A673 (cell line): Measurements from ENCODE around the gene SHANK3. TPM values are rescaled to one million over a fixed set of nuclear protein-coding genes. Genes with fewer than 3 reads are reported as not detected.

Experiments
- BruUV-seq: library from RNA; stranded (reverse); fragments of 400-500 nt; replicated peaks from 2 replicates; lab custom pipeline; 2021; lab: Mats Ljungman, UMichigan
- CTCF ChIA-PET: fragments of 300-600 bp; sonication (Branson Sonifier 250); formaldehyde crosslinking; loops from one replicate; lab custom pipeline; 2022; ENCODE audit warnings: antibody characterized with exemption; lab: Charles Lee
- POLR2A ChIA-PET: fragments of 300-600 bp; sonication (Branson Sonifier 250); formaldehyde crosslinking; loops from one replicate; lab custom pipeline; 2022; ENCODE audit warnings: antibody characterized with exemption; ENCODE audit not compliant: low non-redundant PET; lab: Charles Lee
- DNase-seq: peaks from one replicate; pipeline ENCODE4 v3.0.0-alpha.2; 2015; ENCODE audit warnings: low spot score
- H3K27ac ChIP-seq: fragments of 200-600 bp; sonication (generic); 2 replicates; pipeline ENCODE4 v1.5.1; 2016; ENCODE audit warnings: mixed run types, low read depth, mild to moderate bottlenecking, mixed read lengths, antibody characterized with exemption, low read length; ENCODE audit not compliant: poor library complexity, severe bottlenecking
- H3K27me3 ChIP-seq: fragments of 200-600 bp; sonication (generic); replicated peaks from 2 replicates; pipeline ENCODE4 v1.6.1; 2017; ENCODE audit warnings: mixed run types, low read depth, mild to moderate bottlenecking, mixed read lengths, antibody characterized with exemption, low read length; ENCODE audit not compliant: insufficient read depth, poor library complexity
- H3K36me3 ChIP-seq: fragments of 200-600 bp; sonication (generic); 2 replicates; pipeline ENCODE4 v1.6.1; 2016; ENCODE audit warnings: mixed run types, mild to moderate bottlenecking, mixed read lengths, antibody characterized with exemption, low read length; ENCODE audit not compliant: insufficient read depth, poor library complexity, severe bottlenecking
- H3K4me1 ChIP-seq: fragments of 200-600 bp; sonication (generic); 2 replicates; pipeline ENCODE4 v1.6.1; 2017; ENCODE audit warnings: mixed run types, mild to moderate bottlenecking, mixed read lengths, antibody characterized with exemption, low read length; ENCODE audit not compliant: insufficient read depth, poor library complexity, severe bottlenecking
- H3K4me3 ChIP-seq: fragments of 200-600 bp; sonication (generic); 2 replicates; pipeline ENCODE4 v1.5.1; 2016; ENCODE audit warnings: low read depth, mixed run types, mild to moderate bottlenecking, mixed read lengths, low read length; ENCODE audit not compliant: poor library complexity, severe bottlenecking
- H3K9me3 ChIP-seq: fragments of 200-600 bp; sonication (generic); 2 replicates; pipeline ENCODE4 v1.6.1; 2016; ENCODE audit warnings: mixed run types, low read depth, mild to moderate bottlenecking, mixed read lengths, antibody characterized with exemption, low read length; ENCODE audit not compliant: poor library complexity, severe bottlenecking
- EZH2 ChIP-seq: fragments of 200-600 bp; sonication (generic); IDR thresholded peaks from 2 replicates; pipeline ENCODE4 v1.6.1; 2017; ENCODE audit warnings: borderline replicate concordance, low read depth, mild to moderate bottlenecking, mixed read lengths, antibody characterized with exemption, low read length; ENCODE audit not compliant: poor library complexity, severe bottlenecking
- intact Hi-C: fragments of 100-400 bp; cut with micrococcal nuclease; formaldehyde crosslinking; loops from one replicate; pipeline ENCODE4 v1.10.0; 2022; ENCODE audit not compliant: unreplicated experiment
- total RNA-seq: library from RNA; stranded (reverse); gene quantifications from 2 replicates; pipeline ENCODE4 v1.2.3, GENCODE V29; 2021
- TF ChIP-seq, protein P1 (sequence below): fragments of 300-800, 200-600 bp; sonication (generic); conservative IDR thresholded peaks from 2 replicates; pipeline ENCODE4 v1.5.1; 2017; ENCODE audit warnings: low read depth, mild to moderate bottlenecking, antibody characterized with exemption, low read length, moderate library complexity, mixed read lengths

Gene SHANK3
- total RNA-seq, 1 experiment from 2014 or later = 4.4 TPM

DNA sequence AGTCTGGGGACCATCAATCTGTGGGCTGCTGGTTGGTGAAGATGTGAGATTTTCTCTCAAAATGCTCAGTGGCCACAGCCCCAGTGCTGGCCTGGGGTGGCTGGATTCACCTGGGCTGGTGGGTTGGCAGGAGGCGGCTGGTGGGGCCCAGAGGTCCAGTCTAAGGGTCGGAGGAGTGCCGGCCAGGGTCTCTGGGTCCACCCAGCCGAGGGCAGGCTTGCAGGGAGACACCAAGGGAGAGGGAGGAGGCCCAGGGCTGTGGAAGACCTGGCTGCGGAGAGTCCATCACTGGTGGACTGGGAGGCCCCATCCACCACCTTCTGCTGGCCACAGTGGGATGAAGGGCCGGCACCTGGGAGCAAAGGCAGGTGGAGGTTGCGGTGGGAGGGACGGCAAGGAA lies 582 bp upstream of the SHANK3 start:
- CTCF ChIA-PET = no interaction called here
- no TSS peak for BruUV-seq
- H3K4me3 ChIP-seq = no peak overlapping the region
- TF ChIP-seq, protein P1, sequence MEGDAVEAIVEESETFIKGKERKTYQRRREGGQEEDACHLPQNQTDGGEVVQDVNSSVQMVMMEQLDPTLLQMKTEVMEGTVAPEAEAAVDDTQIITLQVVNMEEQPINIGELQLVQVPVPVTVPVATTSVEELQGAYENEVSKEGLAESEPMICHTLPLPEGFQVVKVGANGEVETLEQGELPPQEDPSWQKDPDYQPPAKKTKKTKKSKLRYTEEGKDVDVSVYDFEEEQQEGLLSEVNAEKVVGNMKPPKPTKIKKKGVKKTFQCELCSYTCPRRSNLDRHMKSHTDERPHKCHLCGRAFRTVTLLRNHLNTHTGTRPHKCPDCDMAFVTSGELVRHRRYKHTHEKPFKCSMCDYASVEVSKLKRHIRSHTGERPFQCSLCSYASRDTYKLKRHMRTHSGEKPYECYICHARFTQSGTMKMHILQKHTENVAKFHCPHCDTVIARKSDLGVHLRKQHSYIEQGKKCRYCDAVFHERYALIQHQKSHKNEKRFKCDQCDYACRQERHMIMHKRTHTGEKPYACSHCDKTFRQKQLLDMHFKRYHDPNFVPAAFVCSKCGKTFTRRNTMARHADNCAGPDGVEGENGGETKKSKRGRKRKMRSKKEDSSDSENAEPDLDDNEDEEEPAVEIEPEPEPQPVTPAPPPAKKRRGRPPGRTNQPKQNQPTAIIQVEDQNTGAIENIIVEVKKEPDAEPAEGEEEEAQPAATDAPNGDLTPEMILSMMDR = no peak
- TF ChIP-seq EZH2 = no peak
- peaks cover 12% of the 10 kb centered on the region for H3K27me3 ChIP-seq
- H3K36me3 ChIP-seq = no peaks in the 10 kb centered on the region
- no peak overlapping the region for H3K27ac ChIP-seq
- H3K4me1 ChIP-seq = peaks cover 5% of the 10 kb centered on the region
- POLR2A ChIA-PET = no interaction called here
- no peak for DNase-seq
- no peaks in the 10 kb centered on the region for H3K9me3 ChIP-seq
- intact Hi-C loops = no loop called here

DNA sequence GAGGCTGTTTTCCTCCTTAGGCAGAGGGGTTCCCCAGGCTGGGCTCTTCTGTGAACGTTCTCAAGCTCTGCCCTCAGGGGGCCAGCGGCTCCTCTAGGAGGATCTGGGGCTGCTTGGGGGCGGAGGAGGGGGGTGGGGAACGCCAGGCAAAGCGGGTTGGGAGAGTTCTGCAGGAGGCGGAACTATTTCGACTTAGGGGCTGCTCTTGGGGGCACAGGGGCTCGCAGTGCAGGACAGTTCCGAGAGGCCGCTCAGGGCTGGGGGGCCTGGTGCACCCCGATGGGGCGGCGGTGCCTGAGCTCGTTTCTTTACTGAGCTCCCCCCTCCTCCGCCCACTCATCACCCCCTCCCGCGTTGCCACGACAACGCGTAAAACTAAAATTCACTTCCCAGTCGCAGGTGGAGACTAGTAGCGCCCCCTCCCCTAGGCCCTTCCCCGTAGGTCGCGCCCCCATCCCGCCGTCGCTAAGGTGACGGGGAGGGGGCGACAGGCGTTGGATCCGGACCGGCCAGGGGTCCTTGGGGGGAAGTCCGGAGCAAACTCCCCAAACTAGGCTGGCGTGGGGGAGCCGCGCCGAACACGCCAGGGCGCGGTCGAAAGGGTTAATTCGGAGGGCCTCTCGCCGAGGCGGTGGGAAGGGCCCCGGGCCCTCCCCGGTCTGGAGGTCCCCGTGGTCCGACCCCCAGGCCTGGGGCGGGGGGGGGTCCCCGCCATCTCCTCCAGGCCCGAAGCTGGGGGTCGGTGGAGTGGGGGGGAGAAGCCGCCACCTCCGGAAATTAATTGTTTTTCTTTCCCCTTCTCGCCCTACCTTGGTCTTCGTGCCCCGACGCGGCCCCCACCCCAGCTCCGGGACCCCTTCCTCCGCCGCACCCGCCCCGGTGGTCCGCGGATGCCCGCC lies 857 bp downstream of the SHANK3 start:
- POLR2A ChIA-PET = no interaction called here
- Histone ChIP-seq H3K4me1 (peaks cover 5% of the 10 kb centered on the region), H3K9me3 (no peaks in the 10 kb centered on the region), H3K27me3 (peaks cover 7% of the 10 kb centered on the region), H3K36me3 (no peaks in the 10 kb centered on the region), H3K4me3 (peak overlapping the region; percentile 47), H3K27ac (no peak overlapping the region)
- TF ChIP-seq, protein P1 = no peak
- no TSS peak for BruUV-seq
- DNase-seq = peak; percentile 43
- CTCF ChIA-PET = no interaction called here
- intact Hi-C loops = no loop called here

DNA sequence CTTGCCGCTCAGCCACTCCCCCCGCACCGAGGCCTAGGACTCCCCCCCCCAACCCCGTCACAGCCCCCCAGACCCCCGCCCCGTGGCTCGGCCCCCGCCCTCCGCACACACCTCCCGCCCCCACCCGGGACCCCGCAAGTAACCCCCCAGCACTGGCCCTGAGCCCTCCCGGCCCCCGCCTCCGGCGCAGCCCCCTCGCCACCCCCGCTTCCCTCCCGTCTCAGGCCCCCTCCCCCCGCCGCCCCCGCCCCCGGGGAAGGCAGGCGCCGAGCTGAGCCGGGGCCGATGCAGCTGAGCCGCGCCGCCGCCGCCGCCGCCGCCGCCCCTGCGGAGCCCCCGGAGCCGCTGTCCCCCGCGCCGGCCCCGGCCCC lies 1.5 kb downstream of the SHANK3 start:
- Histone ChIP-seq H3K9me3 (no peaks in the 10 kb centered on the region), H3K27me3 (peaks cover 5% of the 10 kb centered on the region), H3K4me1 (peaks cover 5% of the 10 kb centered on the region), H3K36me3 (no peaks in the 10 kb centered on the region), H3K27ac (no peak overlapping the region), H3K4me3 (peak overlapping the region; percentile 47)
- no TSS peak for BruUV-seq
- CTCF ChIA-PET = no interaction called here
- POLR2A ChIA-PET = interaction anchor here (0.6 kb wide), 1 partner anchor 13 kb away, joined by 7 read pairs; no protein-coding TSS in a partner anchor
- intact Hi-C loops = no loop called here
- DNase-seq = no peak
- TF ChIP-seq EZH2 = no peak
- TF ChIP-seq, protein P1 = no peak
